ENCODE data around the gene FGF14. TPM values are rescaled to one million over a fixed set of nuclear protein-coding genes. Genes with fewer than 3 reads are reported as not detected.

Gene FGF14
- total and polyA plus RNA-seq, 2 experiments from 2014 or later = 0.03 TPM; not detected in 1

DNA sequence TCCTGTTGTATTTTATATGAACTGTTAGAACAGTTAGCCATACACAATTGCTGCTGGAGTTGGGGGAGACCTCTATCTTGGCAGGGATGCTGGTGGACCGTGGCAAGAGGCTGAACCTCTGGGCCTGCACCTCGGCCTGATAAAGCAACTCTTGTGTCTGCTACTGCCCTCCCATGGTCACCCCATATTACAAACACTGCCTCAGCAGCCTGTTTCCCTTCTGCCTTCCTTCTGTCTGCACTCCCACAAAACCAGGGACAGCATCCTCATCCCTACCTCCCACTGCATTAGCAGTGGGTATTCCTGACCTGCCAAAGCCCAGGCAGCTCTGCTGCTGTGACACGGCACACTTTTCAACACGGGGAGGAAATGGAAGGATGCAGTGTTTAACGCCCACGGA is 456.4 kb downstream of the FGF14 start:
- no peaks in the 10 kb centered on the region for H3K36me3 Mint-ChIP-seq (ENCODE audit: low read depth)
- no peaks in the 10 kb centered on the region for H3K27me3 Mint-ChIP-seq (ENCODE audit: insufficient read depth, low read depth, poor library complexity)
- Histone ChIP-seq H3F3A (replicated peaks; ENCODE audit: low read depth) (no peaks in the 10 kb centered on the region), H2AFZ (no peak overlapping the region), H3K4me1 (ENCODE audit: insufficient read depth) (peaks cover 3% of the 10 kb centered on the region; the same call in 1 of the 2 replicates), H3K27ac (ENCODE audit: low read depth) (no peak overlapping the region), H3K9me2 (ENCODE audit: insufficient read depth) (no peaks in the 10 kb centered on the region), H4K20me1 (replicated peaks; ENCODE audit: insufficient read depth) (no peaks in the 10 kb centered on the region), H3K79me2 (replicated peaks; ENCODE audit: insufficient read depth) (no peaks in the 10 kb centered on the region), H3K36me3 (ENCODE audit: insufficient read depth) (no peaks in the 10 kb centered on the region), H3K27me3 (ENCODE audit: insufficient read depth) (no peaks in the 10 kb centered on the region), H3K4me2 (no peak overlapping the region), H3K4me3 (no peak overlapping the region)
- peaks cover 3% of the 10 kb centered on the region; the same call in 2 of the 3 replicates for H3K4me1 Mint-ChIP-seq
- no peak overlapping the region for H3K4me3 Mint-ChIP-seq
- no peak for TF ChIP-seq STAT1 (IDR thresholded peaks at IDR 0.05; ENCODE audit: unreplicated experiment)
- TF ChIP-seq, protein P1, sequence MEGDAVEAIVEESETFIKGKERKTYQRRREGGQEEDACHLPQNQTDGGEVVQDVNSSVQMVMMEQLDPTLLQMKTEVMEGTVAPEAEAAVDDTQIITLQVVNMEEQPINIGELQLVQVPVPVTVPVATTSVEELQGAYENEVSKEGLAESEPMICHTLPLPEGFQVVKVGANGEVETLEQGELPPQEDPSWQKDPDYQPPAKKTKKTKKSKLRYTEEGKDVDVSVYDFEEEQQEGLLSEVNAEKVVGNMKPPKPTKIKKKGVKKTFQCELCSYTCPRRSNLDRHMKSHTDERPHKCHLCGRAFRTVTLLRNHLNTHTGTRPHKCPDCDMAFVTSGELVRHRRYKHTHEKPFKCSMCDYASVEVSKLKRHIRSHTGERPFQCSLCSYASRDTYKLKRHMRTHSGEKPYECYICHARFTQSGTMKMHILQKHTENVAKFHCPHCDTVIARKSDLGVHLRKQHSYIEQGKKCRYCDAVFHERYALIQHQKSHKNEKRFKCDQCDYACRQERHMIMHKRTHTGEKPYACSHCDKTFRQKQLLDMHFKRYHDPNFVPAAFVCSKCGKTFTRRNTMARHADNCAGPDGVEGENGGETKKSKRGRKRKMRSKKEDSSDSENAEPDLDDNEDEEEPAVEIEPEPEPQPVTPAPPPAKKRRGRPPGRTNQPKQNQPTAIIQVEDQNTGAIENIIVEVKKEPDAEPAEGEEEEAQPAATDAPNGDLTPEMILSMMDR (conservative IDR thresholded peaks at IDR 0.05; ENCODE audit: low read depth in 2 of 2) = peak; percentile 42 to 73
- no peaks in the 10 kb centered on the region for H3K9me3 Mint-ChIP-seq
- peak; percentile 56 for DNase-seq (ENCODE audit: low spot score)
- H3K27ac Mint-ChIP-seq = no peak overlapping the region
- ATAC-seq = peak; percentile 88

DNA sequence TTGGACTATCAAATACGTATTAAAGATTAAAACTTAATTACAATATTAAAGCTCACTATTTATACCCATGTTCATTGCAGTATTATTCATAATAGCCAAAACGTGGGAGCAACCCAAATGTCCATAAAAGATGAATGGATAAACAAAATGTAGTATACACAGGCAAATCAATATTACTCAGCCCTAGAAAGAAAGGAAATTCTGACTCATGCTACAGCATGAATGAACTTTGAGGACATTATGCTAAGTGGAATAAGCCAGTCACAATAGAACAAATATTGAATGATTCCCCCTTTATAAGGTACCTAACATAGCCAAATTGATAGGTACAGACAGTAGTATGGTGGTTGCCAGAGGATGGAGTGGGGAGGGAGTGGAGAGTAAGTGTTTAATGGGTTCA is 457.3 kb downstream of the FGF14 start:
- no peak overlapping the region for H3K27ac Mint-ChIP-seq
- Histone ChIP-seq H3K27ac (ENCODE audit: low read depth) (no peak overlapping the region), H3F3A (replicated peaks; ENCODE audit: low read depth) (no peaks in the 10 kb centered on the region), H3K36me3 (ENCODE audit: insufficient read depth) (no peaks in the 10 kb centered on the region), H3K79me2 (replicated peaks; ENCODE audit: insufficient read depth) (no peaks in the 10 kb centered on the region), H3K4me3 (no peak overlapping the region), H3K4me2 (no peak overlapping the region), H3K4me1 (ENCODE audit: insufficient read depth) (peaks cover 3% of the 10 kb centered on the region; the same call in 1 of the 2 replicates), H3K27me3 (ENCODE audit: insufficient read depth) (no peaks in the 10 kb centered on the region), H2AFZ (no peak overlapping the region), H4K20me1 (replicated peaks; ENCODE audit: insufficient read depth) (no peaks in the 10 kb centered on the region), H3K9me2 (ENCODE audit: insufficient read depth) (no peaks in the 10 kb centered on the region)
- H3K9me3 Mint-ChIP-seq = no peaks in the 10 kb centered on the region; the same call in 2 of the 3 replicates
- no peaks in the 10 kb centered on the region for H3K4me1 Mint-ChIP-seq
- no peak for ATAC-seq
- TF ChIP-seq, protein P2, sequence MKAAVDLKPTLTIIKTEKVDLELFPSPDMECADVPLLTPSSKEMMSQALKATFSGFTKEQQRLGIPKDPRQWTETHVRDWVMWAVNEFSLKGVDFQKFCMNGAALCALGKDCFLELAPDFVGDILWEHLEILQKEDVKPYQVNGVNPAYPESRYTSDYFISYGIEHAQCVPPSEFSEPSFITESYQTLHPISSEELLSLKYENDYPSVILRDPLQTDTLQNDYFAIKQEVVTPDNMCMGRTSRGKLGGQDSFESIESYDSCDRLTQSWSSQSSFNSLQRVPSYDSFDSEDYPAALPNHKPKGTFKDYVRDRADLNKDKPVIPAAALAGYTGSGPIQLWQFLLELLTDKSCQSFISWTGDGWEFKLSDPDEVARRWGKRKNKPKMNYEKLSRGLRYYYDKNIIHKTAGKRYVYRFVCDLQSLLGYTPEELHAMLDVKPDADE (IDR thresholded peaks at IDR 0.05) = no peak
- no peak for TF ChIP-seq ZNF331 (CRISPR knock-in tag; IDR thresholded peaks at IDR 0.05; ENCODE audit: low read depth)
- TF ChIP-seq, protein P1 (conservative IDR thresholded peaks at IDR 0.05; ENCODE audit: low read depth in 2 of 2) = no peak
- TF ChIP-seq, protein P3, sequence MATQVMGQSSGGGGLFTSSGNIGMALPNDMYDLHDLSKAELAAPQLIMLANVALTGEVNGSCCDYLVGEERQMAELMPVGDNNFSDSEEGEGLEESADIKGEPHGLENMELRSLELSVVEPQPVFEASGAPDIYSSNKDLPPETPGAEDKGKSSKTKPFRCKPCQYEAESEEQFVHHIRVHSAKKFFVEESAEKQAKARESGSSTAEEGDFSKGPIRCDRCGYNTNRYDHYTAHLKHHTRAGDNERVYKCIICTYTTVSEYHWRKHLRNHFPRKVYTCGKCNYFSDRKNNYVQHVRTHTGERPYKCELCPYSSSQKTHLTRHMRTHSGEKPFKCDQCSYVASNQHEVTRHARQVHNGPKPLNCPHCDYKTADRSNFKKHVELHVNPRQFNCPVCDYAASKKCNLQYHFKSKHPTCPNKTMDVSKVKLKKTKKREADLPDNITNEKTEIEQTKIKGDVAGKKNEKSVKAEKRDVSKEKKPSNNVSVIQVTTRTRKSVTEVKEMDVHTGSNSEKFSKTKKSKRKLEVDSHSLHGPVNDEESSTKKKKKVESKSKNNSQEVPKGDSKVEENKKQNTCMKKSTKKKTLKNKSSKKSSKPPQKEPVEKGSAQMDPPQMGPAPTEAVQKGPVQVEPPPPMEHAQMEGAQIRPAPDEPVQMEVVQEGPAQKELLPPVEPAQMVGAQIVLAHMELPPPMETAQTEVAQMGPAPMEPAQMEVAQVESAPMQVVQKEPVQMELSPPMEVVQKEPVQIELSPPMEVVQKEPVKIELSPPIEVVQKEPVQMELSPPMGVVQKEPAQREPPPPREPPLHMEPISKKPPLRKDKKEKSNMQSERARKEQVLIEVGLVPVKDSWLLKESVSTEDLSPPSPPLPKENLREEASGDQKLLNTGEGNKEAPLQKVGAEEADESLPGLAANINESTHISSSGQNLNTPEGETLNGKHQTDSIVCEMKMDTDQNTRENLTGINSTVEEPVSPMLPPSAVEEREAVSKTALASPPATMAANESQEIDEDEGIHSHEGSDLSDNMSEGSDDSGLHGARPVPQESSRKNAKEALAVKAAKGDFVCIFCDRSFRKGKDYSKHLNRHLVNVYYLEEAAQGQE (IDR thresholded peaks at IDR 0.05; ENCODE audit: unreplicated experiment) = no peak
- TF ChIP-seq EZH2 (IDR thresholded peaks at IDR 0.05; ENCODE audit: low read depth, unreplicated experiment) = no peak
- TF ChIP-seq EZH2phosphoT487 (IDR thresholded peaks at IDR 0.05; ENCODE audit: unreplicated experiment) = no peak
- TF ChIP-seq NANOG (IDR thresholded peaks at IDR 0.05; ENCODE audit: borderline replicate concordance) = no peak
- TF ChIP-seq STAT1 (IDR thresholded peaks at IDR 0.05; ENCODE audit: unreplicated experiment) = no peak
- H3K4me3 Mint-ChIP-seq = no peak overlapping the region
- H3K36me3 Mint-ChIP-seq (ENCODE audit: low read depth) = no peaks in the 10 kb centered on the region
- H3K27me3 Mint-ChIP-seq (ENCODE audit: insufficient read depth, low read depth, poor library complexity) = peaks cover 2% of the 10 kb centered on the region
- DNase-seq (ENCODE audit: low spot score) = no peak

All from GM23338 (cell line).